GM23338 (cell line): ENCODE results near the gene C8A. TPM values are rescaled to one million over a fixed set of nuclear protein-coding genes. Genes with fewer than 3 reads are reported as not detected.

Experiments used
- ATAC-seq: fragments of 200-7000 bp; cut with Tn5 transposase; 3 replicates; pipeline ENCODE4 v1.9.1; 2020
- DNase-seq: peaks from one replicate; pipeline ENCODE4 v3.0.0-alpha.2; 2015; ENCODE audit warnings: low spot score
- H2AFZ ChIP-seq: fragments of 200-600 bp; sonication (generic); 2 replicates; pipeline ENCODE4 v1.8.0; 2016; ENCODE audit warnings: antibody characterized with exemption, mild to moderate bottlenecking, moderate library complexity
- H3F3A ChIP-seq: fragments of 200-600 bp; sonication (generic); replicated peaks from 2 replicates; pipeline ENCODE4 v1.8.0; 2017; ENCODE audit warnings: antibody characterized with exemption, mixed run types, low read depth
- H3K27ac ChIP-seq: fragments of 200-600 bp; sonication (generic); 2 replicates; pipeline ENCODE4 v1.6.1; 2016; ENCODE audit warnings: low read depth
- H3K27me3 ChIP-seq: fragments of 200-600 bp; sonication (generic); 2 replicates; pipeline ENCODE4 v1.8.0; 2016; ENCODE audit warnings: mild to moderate bottlenecking, mixed run types, moderate library complexity; ENCODE audit not compliant: insufficient read depth
- H3K36me3 ChIP-seq: fragments of 200-600 bp; sonication (generic); 2 replicates; pipeline ENCODE4 v1.8.0; 2016; ENCODE audit warnings: mild to moderate bottlenecking; ENCODE audit not compliant: insufficient read depth
- H3K4me1 ChIP-seq: fragments of 200-600 bp; sonication (generic); 2 replicates; pipeline ENCODE4 v1.8.0; 2016; ENCODE audit warnings: mild to moderate bottlenecking, moderate library complexity; ENCODE audit not compliant: insufficient read depth
- H3K4me2 ChIP-seq: fragments of 200-600 bp; sonication (generic); 2 replicates; pipeline ENCODE4 v1.7.1; 2017; ENCODE audit warnings: mixed run types
- H3K4me3 ChIP-seq: fragments of 200-600 bp; sonication (generic); 2 replicates; pipeline ENCODE4 v1.6.1; 2016; ENCODE audit warnings: mixed run types
- H3K79me2 ChIP-seq: fragments of 200-600 bp; sonication (generic); replicated peaks from 2 replicates; pipeline ENCODE4 v1.8.0; 2017; ENCODE audit warnings: mild to moderate bottlenecking; ENCODE audit not compliant: insufficient read depth
- H3K9me2 ChIP-seq: fragments of 200-600 bp; sonication (generic); 2 replicates; pipeline ENCODE4 v1.8.0; 2017; ENCODE audit not compliant: insufficient read depth
- H4K20me1 ChIP-seq: fragments of 200-600 bp; sonication (generic); replicated peaks from 2 replicates; pipeline ENCODE4 v1.8.0; 2017; ENCODE audit warnings: mild to moderate bottlenecking; ENCODE audit not compliant: insufficient read depth
- H3K27ac Mint-ChIP-seq: 2 replicates; pipeline ENCODE4 v1.8.0; 2020; ENCODE audit warnings: inconsistent platforms, mild to moderate bottlenecking, moderate library complexity, mixed read lengths
- H3K27me3 Mint-ChIP-seq: 3 replicates; pipeline ENCODE4 v1.8.0; 2022; ENCODE audit warnings: low read depth, mild to moderate bottlenecking, moderate library complexity, mixed read lengths, inconsistent platforms; ENCODE audit not compliant: insufficient read depth, poor library complexity
- H3K36me3 Mint-ChIP-seq: 3 replicates; pipeline ENCODE4 v1.8.0; 2021; ENCODE audit warnings: low read depth, mild to moderate bottlenecking, inconsistent platforms, moderate library complexity, mixed read lengths
- H3K4me1 Mint-ChIP-seq: 3 replicates; pipeline ENCODE4 v1.8.0; 2020; ENCODE audit warnings: mild to moderate bottlenecking, inconsistent platforms, mixed read lengths
- H3K4me3 Mint-ChIP-seq: 3 replicates; pipeline ENCODE4 v1.8.0; 2021; ENCODE audit warnings: moderate library complexity, mild to moderate bottlenecking, inconsistent platforms, mixed read lengths
- H3K9me3 Mint-ChIP-seq: 3 replicates; pipeline ENCODE4 v1.8.0; 2020; ENCODE audit warnings: moderate library complexity, mild to moderate bottlenecking, inconsistent platforms, mixed read lengths
- CREB1 ChIP-seq: fragments of 250-450 bp; sonication (Bioruptor Pico); IDR thresholded peaks from 2 replicates; pipeline ENCODE4 v1.5.0; 2020; ENCODE audit warnings: low read depth, mild to moderate bottlenecking, moderate library complexity
- EZH2 ChIP-seq: fragments of 200-600 bp; sonication (generic); IDR thresholded peaks from one replicate; pipeline ENCODE4 v1.8.0; 2017; ENCODE audit warnings: antibody characterized with exemption, mild to moderate bottlenecking, low read depth; ENCODE audit not compliant: unreplicated experiment
- JUNB ChIP-seq: IDR thresholded peaks from one replicate; pipeline ENCODE4 v1.6.1; 2016; ENCODE audit warnings: antibody characterized with exemption; ENCODE audit not compliant: unreplicated experiment
- NANOG ChIP-seq: IDR thresholded peaks from 2 replicates; pipeline ENCODE4 v1.6.1; 2016; ENCODE audit warnings: antibody characterized with exemption, borderline replicate concordance
- POLR2AphosphoS5 ChIP-seq: IDR thresholded peaks from 2 replicates; pipeline ENCODE4 v1.6.1; 2016; ENCODE audit warnings: antibody characterized with exemption, low read depth
- REST ChIP-seq: IDR thresholded peaks from one replicate; pipeline ENCODE4 v1.6.1; 2018; ENCODE audit warnings: antibody characterized with exemption; ENCODE audit not compliant: unreplicated experiment
- STAT1 ChIP-seq: IDR thresholded peaks from one replicate; pipeline ENCODE4 v1.6.1; 2016; ENCODE audit warnings: antibody characterized with exemption; ENCODE audit not compliant: unreplicated experiment
- ZNF462 ChIP-seq: fragments of 250-450 bp; sonication (Bioruptor Pico); IDR thresholded peaks from 2 replicates; pipeline ENCODE4 v1.5.0; 2020; ENCODE audit warnings: mild to moderate bottlenecking, moderate library complexity
- long read RNA-seq: library from polyadenylated mRNA; unstranded; transcript quantifications from one replicate; pipeline ENCODE4 v2.0.0, GENCODE V29; 2020; ENCODE audit not compliant: unreplicated experiment
- polyA plus RNA-seq: library from polyadenylated mRNA; unstranded; fragments of >200 nt; fragmentation: Nextera tagmentation; extraction: Ambion mirVana; gene quantifications from 2 replicates; pipeline ENCODE4 v1.2.1, GENCODE V29; 2016
- total RNA-seq: library from RNA; depleted of rRNA; stranded (reverse); fragments of >200 nt; shearing (Covaris generic); gene quantifications from 2 replicates; pipeline ENCODE4 v1.2.3, GENCODE V29; 2014; rRNA removed

Gene C8A
- not detected in 2 replicates for total RNA-seq
- polyA plus RNA-seq = not detected in 2 replicates
- long read RNA-seq = 0 reads

GRCh38 chr1:56854521-56855099, at the start of gene C8A:
TSS of gene C8A (plus strand) at chr1:56854797. CDS start at chr1:56854902, 105 bp downstream.
- Histone ChIP-seq H3K36me3 (no peaks in the 10 kb centered on the region), H3K79me2 (no peaks in the 10 kb centered on the region), H4K20me1 (no peaks in the 10 kb centered on the region), H3K4me1 (peaks cover 13% of the 10 kb centered on the region), H3K9me2 (peaks cover 2% of the 10 kb centered on the region), H3K27ac (no peak within 1 kb of the TSS), H3K4me2 (no peak within 1 kb of the TSS), H3F3A (no peaks in the 10 kb centered on the region), H2AFZ (no peak within 1 kb of the TSS), H3K4me3 (no peak within 1 kb of the TSS), H3K27me3 (no peaks in the 10 kb centered on the region)
- Mint-ChIP-seq H3K9me3 (no peaks in the 10 kb centered on the region), H3K4me1 (peaks cover 8% of the 10 kb centered on the region), H3K27ac (0 out of 2 replicates have a peak within 1 kb of the TSS, but pooled peaks have one; percentile 17), H3K4me3 (no peak within 1 kb of the TSS), H3K27me3 (no peaks in the 10 kb centered on the region), H3K36me3 (no peaks in the 10 kb centered on the region)
- no peak for DNase-seq
- no peak for ATAC-seq
- TF ChIP-seq REST (no peak), POLR2AphosphoS5 (no peak), JUNB (no peak), STAT1 (no peak), EZH2 (no peak), ZNF462 (CRISPR knock-in tag) (no peak), CREB1 (CRISPR knock-in tag) (no peak), NANOG (no peak)
